Measurements from ENCODE around the gene UBE2QL1.

DNA sequence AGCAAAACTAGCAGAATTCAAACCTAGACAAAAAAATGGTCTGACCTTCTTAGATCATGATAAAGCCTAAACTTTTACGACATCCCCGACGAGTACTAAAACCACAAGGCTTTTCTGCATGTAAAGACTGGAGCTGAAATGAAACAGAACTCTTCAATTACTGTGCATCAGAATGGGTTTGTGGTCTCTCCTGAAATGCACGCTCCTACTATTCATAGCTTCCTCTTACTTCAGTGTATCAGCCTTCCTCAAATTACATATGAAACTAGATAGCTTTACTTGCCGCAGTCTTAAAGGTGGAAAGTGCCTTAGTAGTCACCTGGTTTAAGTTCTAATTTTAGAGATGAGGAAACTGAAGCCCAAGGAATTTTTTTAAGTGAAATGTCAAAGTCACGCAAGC is 45.7 kb upstream of the UBE2QL1 start:
- TF ChIP-seq, protein P1, sequence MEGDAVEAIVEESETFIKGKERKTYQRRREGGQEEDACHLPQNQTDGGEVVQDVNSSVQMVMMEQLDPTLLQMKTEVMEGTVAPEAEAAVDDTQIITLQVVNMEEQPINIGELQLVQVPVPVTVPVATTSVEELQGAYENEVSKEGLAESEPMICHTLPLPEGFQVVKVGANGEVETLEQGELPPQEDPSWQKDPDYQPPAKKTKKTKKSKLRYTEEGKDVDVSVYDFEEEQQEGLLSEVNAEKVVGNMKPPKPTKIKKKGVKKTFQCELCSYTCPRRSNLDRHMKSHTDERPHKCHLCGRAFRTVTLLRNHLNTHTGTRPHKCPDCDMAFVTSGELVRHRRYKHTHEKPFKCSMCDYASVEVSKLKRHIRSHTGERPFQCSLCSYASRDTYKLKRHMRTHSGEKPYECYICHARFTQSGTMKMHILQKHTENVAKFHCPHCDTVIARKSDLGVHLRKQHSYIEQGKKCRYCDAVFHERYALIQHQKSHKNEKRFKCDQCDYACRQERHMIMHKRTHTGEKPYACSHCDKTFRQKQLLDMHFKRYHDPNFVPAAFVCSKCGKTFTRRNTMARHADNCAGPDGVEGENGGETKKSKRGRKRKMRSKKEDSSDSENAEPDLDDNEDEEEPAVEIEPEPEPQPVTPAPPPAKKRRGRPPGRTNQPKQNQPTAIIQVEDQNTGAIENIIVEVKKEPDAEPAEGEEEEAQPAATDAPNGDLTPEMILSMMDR (conservative IDR thresholded peaks at IDR 0.05; ENCODE audit: low read depth, low read length): no peak
- no peak for TF ChIP-seq EZH2 (IDR thresholded peaks at IDR 0.05; ENCODE audit: borderline replicate concordance, low read depth, low read length, poor library complexity, severe bottlenecking)
